SK-N-SH (cell line): ENCODE measurements around the gene MAP1LC3A. TPM values are rescaled to one million over a fixed set of nuclear protein-coding genes. Genes with fewer than 3 reads are reported as not detected.

ENCODE experiments used
- CTCF ChIA-PET: fragments of 300-600, 350-600 bp; formaldehyde crosslinking; extraction: SDS; loops from one replicate; lab custom pipeline; 2021; lab: Yijun Ruan, JAX
- POLR2A ChIA-PET: fragments of 350-600 bp; sonication (Branson Sonifier 250); formaldehyde crosslinking; extraction: SDS; loops from one replicate; lab custom pipeline; 2020; ENCODE audit warnings: antibody characterized with exemption, inconsistent platforms; lab: Yijun Ruan, JAX
- DNase-seq: peaks from one replicate; pipeline ENCODE4 v3.0.0; 2012
- H2AFZ ChIP-seq: fragments of 200-600 bp; sonication (generic); 2 replicates; pipeline ENCODE4 v1.8.1; 2016; ENCODE audit warnings: antibody characterized with exemption, mild to moderate bottlenecking, low read depth
- H3F3A ChIP-seq: fragments of 200-600 bp; sonication (generic); replicated peaks from 2 replicates; pipeline ENCODE3; 2016; ENCODE audit warnings: antibody characterized with exemption, mild to moderate bottlenecking; ENCODE audit not compliant: insufficient read depth
- H3K27ac ChIP-seq, 2 experiments: fragments of 200-500 bp in 1 of 2; fragments of 200-600 bp in 1 of 2; sonication (Bioruptor generic) in 1 of 2; sonication (generic), shearing (Covaris generic) in 1 of 2; 2 replicates each; pipeline versions ENCODE4 v1.5.1 to v1.6.1; 2014 to 2016; ENCODE audit warnings: low read depth in 2 of 2, inconsistent platforms in 1 of 2, low read length in 1 of 2, mild to moderate bottlenecking in 1 of 2, mixed read lengths in 1 of 2
- H3K27me3 ChIP-seq: fragments of 200-600 bp; sonication (generic), shearing (Covaris generic); 2 replicates; pipeline ENCODE4 v1.6.1; 2016; ENCODE audit warnings: mixed run types; ENCODE audit not compliant: insufficient read depth
- H3K36me3 ChIP-seq, 2 experiments: fragments of 200-500 bp in 1 of 2; fragments of 200-600 bp in 1 of 2; sonication (Bioruptor generic) in 1 of 2; sonication (generic) in 1 of 2; replicated peaks in 1 of 2; 2 replicates each; pipeline versions ENCODE3 to v1.5.1; 2014 to 2016; ENCODE audit warnings: low read length in 1 of 2, mild to moderate bottlenecking in 1 of 2; ENCODE audit not compliant: insufficient read depth in 2 of 2, control insufficient read depth in 1 of 2
- H3K4me1 ChIP-seq, 2 experiments: fragments of 200-500 bp in 1 of 2; fragments of 200-600 bp in 1 of 2; sonication (Bioruptor generic) in 1 of 2; sonication (generic), shearing (Covaris generic) in 1 of 2; 2 replicates each; pipeline versions ENCODE4 v1.5.1 to v1.6.1; 2014 to 2016; ENCODE audit warnings: low read depth in 1 of 2, low read length in 1 of 2, mixed run types in 1 of 2; ENCODE audit not compliant: insufficient read depth in 2 of 2, control insufficient read depth in 1 of 2
- H3K4me2 ChIP-seq: fragments of 200-600 bp; sonication (generic), shearing (Covaris generic); 2 replicates; pipeline ENCODE4 v1.6.1; 2017; ENCODE audit warnings: mixed run types
- H3K4me3 ChIP-seq, 2 experiments: fragments of 200-500 bp in 1 of 2; fragments of 200-600 bp in 1 of 2; sonication (Bioruptor generic) in 1 of 2; sonication (generic), shearing (Covaris generic) in 1 of 2; 2 replicates each; pipeline versions ENCODE4 v1.5.1 to v1.8.1; 2014 to 2016; ENCODE audit warnings: low read depth in 2 of 2, inconsistent platforms in 1 of 2, low read length in 1 of 2, mild to moderate bottlenecking in 1 of 2, mixed read lengths in 1 of 2, moderate library complexity in 1 of 2
- H3K79me2 ChIP-seq: fragments of 200-600 bp; sonication (generic); 2 replicates; pipeline ENCODE4 v1.8.1; 2017; ENCODE audit warnings: mild to moderate bottlenecking; ENCODE audit not compliant: insufficient read depth
- H3K9ac ChIP-seq: fragments of 200-600 bp; sonication (generic); 2 replicates; pipeline ENCODE4 v1.6.1; 2017; ENCODE audit warnings: mixed run types
- H3K9me2 ChIP-seq: fragments of 200-600 bp; sonication (generic); 2 replicates; pipeline ENCODE4 v1.6.1; 2017; ENCODE audit warnings: mixed run types
- H3K9me3 ChIP-seq: fragments of 200-600 bp; sonication (generic); 2 replicates; pipeline ENCODE4 v1.6.1; 2017; ENCODE audit warnings: mixed run types, mild to moderate bottlenecking, moderate library complexity
- H4K20me1 ChIP-seq: fragments of 200-600 bp; sonication (generic); 2 replicates; pipeline ENCODE4 v1.6.1; 2017; ENCODE audit warnings: mild to moderate bottlenecking, mixed run types; ENCODE audit not compliant: insufficient read depth
- REST ChIP-seq: IDR thresholded peaks from 2 replicates; pipeline ENCODE4 v1.6.1; 2012; ENCODE audit warnings: mild to moderate bottlenecking, low read depth, low read length, moderate library complexity
- SIN3A ChIP-seq: IDR thresholded peaks from 2 replicates; pipeline ENCODE4 v1.6.1; 2012; ENCODE audit warnings: low read depth, mild to moderate bottlenecking, low read length, moderate library complexity, borderline replicate concordance
- WGBS: methylation state at CpG from one replicate; pipeline ENCODE4 v1.1.6; 2017; ENCODE audit warnings: low lambda C conversion rate; 5-methylcytosine and 5-hydroxymethylcytosine counted together
- polyA plus RNA-seq, 3 experiments: library from polyadenylated mRNA; depleted of rRNA; stranded (reverse); fragments of >200 nt; gene quantifications; 2 replicates each; pipeline ENCODE4 v1.2.3, GENCODE V29; 2012
- TF ChIP-seq, protein P1 (sequence below): IDR thresholded peaks from 2 replicates; pipeline ENCODE4 v1.4.0; 2012; ENCODE audit warnings: low read depth, borderline replicate concordance
- TF ChIP-seq, protein P2 (sequence below): IDR thresholded peaks from 2 replicates; pipeline ENCODE4 v1.4.0; 2012; ENCODE audit warnings: low read depth

The MAP1LC3A gene
- polyA plus RNA-seq, 1 of the 3 experiments (the other 2 are of a cell fraction) = 24.9 TPM

DNA sequence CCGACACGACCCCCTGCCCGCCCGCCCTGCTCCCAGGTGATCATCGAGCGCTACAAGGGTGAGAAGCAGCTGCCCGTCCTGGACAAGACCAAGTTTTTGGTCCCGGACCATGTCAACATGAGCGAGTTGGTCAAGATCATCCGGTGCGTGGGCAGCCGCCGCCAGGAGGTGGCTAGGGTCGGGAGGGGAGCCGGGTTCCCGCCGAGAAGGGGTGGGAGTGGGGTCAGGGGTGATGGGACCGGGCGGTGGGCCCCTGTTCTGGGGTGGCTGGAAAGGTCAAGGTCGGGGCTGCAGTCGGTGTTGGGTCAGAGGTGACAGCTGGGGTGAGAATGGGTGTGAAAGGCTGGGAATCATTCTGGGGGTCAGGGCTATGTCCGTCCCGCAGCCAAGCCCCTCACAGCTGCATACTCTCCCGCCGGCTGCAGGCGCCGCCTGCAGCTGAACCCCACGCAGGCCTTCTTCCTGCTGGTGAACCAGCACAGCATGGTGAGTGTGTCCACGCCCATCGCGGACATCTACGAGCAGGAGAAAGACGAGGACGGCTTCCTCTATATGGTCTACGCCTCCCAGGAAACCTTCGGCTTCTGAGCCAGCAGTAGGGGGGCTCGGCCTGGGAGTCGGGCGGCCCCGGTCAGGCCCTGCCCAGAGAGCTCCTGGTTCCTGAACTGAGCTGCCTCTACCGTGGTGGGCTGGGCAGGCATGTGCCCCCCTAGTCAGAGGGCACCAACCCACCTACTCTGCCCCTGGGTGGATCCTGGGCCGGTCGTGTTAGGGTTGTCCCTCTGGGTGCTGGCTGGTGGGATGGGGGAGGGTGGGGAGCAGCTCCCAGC, 1.0 kb downstream of the MAP1LC3A start:
- no peak overlapping the region for H2AFZ ChIP-seq
- H3K4me2 ChIP-seq = peak overlapping the region; percentile 98; the same call in 1 of the 2 replicates
- CTCF ChIA-PET = interaction anchor here (0.6 to 4.4 kb wide), 10 partner anchors 20 to 562 kb away, joined by 3 to 17 read pairs (median 4); no protein-coding TSS in a partner anchor

More for the DNA sequence above, 1.0 kb downstream of the MAP1LC3A start:
- WGBS = 58% methylated on average over 37 of the region's 43 CpGs
- no peaks in the 10 kb centered on the region for H3K27me3 ChIP-seq
- no peak for TF ChIP-seq REST
- TF ChIP-seq, protein P1, sequence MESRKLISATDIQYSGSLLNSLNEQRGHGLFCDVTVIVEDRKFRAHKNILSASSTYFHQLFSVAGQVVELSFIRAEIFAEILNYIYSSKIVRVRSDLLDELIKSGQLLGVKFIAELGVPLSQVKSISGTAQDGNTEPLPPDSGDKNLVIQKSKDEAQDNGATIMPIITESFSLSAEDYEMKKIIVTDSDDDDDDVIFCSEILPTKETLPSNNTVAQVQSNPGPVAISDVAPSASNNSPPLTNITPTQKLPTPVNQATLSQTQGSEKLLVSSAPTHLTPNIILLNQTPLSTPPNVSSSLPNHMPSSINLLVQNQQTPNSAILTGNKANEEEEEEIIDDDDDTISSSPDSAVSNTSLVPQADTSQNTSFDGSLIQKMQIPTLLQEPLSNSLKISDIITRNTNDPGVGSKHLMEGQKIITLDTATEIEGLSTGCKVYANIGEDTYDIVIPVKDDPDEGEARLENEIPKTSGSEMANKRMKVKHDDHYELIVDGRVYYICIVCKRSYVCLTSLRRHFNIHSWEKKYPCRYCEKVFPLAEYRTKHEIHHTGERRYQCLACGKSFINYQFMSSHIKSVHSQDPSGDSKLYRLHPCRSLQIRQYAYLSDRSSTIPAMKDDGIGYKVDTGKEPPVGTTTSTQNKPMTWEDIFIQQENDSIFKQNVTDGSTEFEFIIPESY = no peak
- TF ChIP-seq SIN3A = no peak
- TF ChIP-seq, protein P2, sequence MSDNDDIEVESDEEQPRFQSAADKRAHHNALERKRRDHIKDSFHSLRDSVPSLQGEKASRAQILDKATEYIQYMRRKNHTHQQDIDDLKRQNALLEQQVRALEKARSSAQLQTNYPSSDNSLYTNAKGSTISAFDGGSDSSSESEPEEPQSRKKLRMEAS = no peak
- TF ChIP-seq, all 33 proteins: peak for 0
- Histone ChIP-seq H3K27ac (no peak overlapping the region), H3K4me1 (peaks cover 0 to 9% of the 10 kb centered on the region in 2 experiments; a peak in 1 of 4 replicates), H3K4me3 (peak overlapping the region; percentile 32 to 73; a peak in 3 of 4 replicates), H3K9ac (no peak overlapping the region), H4K20me1 (no peaks in the 10 kb centered on the region), H3K9me2 (no peaks in the 10 kb centered on the region), H3K36me3 (peaks cover 0 to 6% of the 10 kb centered on the region in 2 experiments), H3F3A (no peaks in the 10 kb centered on the region), H3K79me2 (no peaks in the 10 kb centered on the region), H3K9me3 (no peaks in the 10 kb centered on the region)
- peak; percentile 61 for DNase-seq
- POLR2A ChIA-PET = interaction anchor here (1.0 to 2.3 kb wide), 4 partner anchors 44 to 196 kb away, joined by 3 to 14 read pairs (median 6); partner anchors contain the start of genes ITCH and TP53INP2
